Measurements from ENCODE around the gene AGPAT4.

The AGPAT4 gene

DNA sequence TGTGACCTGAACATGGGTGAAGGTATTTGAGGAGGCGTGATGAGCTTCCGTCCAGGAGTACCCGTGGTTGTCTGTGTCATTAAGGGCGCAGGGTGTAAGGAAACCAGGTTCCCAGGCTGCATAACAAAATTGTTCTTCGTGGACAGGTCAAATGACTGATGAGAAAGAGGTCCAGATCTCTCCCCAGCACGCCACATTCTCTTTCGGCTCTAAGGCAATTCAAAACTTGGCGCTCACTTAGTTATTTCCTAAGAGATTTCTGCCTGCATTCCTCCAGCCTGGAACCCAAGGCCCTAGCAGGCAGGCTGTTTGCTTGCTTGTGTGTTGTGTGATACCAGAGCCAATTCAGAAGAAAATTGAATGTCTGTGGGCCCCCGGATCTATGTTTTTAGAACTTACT lies 139.9 kb downstream of the AGPAT4 start:
- Histone ChIP-seq H3K4me1 (ENCODE audit: control insufficient read depth in 1 of 2, insufficient read depth in 2 of 2, low read length in 2 of 2) (peaks cover 0 to 3% of the 10 kb centered on the region in 2 experiments), H2BK12ac (ENCODE audit: low read length) (no peak overlapping the region), H2AK5ac (ENCODE audit: low read length) (no peak overlapping the region), H3K4ac (ENCODE audit: low read depth, low read length) (no peak overlapping the region), H3K27me3 (ENCODE audit: insufficient read depth, low read length) (no peaks in the 10 kb centered on the region), H3K4me2 (ENCODE audit: low read length) (no peak overlapping the region), H3K23ac (ENCODE audit: low read length) (no peak overlapping the region), H2BK120ac (ENCODE audit: insufficient read depth, low read length, poor library complexity) (no peak overlapping the region), H2BK5ac (ENCODE audit: low read depth, low read length, poor library complexity) (no peak overlapping the region), H3K79me1 (ENCODE audit: low read length) (no peaks in the 10 kb centered on the region), H4K8ac (ENCODE audit: low read depth, low read length) (no peak overlapping the region), H3K14ac (ENCODE audit: low read length) (no peak overlapping the region), H3K18ac (ENCODE audit: low read length) (no peak overlapping the region), H3K79me2 (ENCODE audit: control insufficient read depth, insufficient read depth, low read length, poor library complexity) (no peaks in the 10 kb centered on the region), H2AFZ (ENCODE audit: insufficient read depth, low read length, poor library complexity) (no peak overlapping the region), H3K4me3 (ENCODE audit: low read depth, low read length) (no peak overlapping the region), H3K27ac (ENCODE audit: low read depth, low read length) (no peak overlapping the region), H3K9ac (ENCODE audit: low read length) (no peak overlapping the region), H3K36me3 (ENCODE audit: control insufficient read depth in 1 of 2, insufficient read depth in 2 of 2, low read length in 2 of 2) (peaks cover 34 to 49% of the 10 kb centered on the region in 2 experiments), H3K9me3 (ENCODE audit: insufficient read depth, low read depth, low read length) (no peaks in the 10 kb centered on the region), H4K12ac (ENCODE audit: low read depth, low read length) (no peak overlapping the region), H4K91ac (ENCODE audit: low read depth, low read length) (no peak overlapping the region)
- no peak for DNase-seq
- no CpG with 5 or more reads among the region's 9 CpGs for WGBS (ENCODE audit: extremely low coverage, insufficient coverage, insufficient read length)

- Histone ChIP-seq H3K36me3 (ENCODE audit: control insufficient read depth in 1 of 2, insufficient read depth in 2 of 2, low read length in 2 of 2) (peaks cover 25 to 38% of the 10 kb centered on the region in 2 experiments), H3K4me3 (ENCODE audit: low read depth, low read length) (no peak overlapping the region), H4K91ac (ENCODE audit: low read depth, low read length) (no peak overlapping the region), H3K79me1 (ENCODE audit: low read length) (no peaks in the 10 kb centered on the region), H3K79me2 (ENCODE audit: control insufficient read depth, insufficient read depth, low read length, poor library complexity) (no peaks in the 10 kb centered on the region), H4K8ac (ENCODE audit: low read depth, low read length) (no peak overlapping the region), H3K18ac (ENCODE audit: low read length) (no peak overlapping the region), H2BK120ac (ENCODE audit: insufficient read depth, low read length, poor library complexity) (no peak overlapping the region), H2BK5ac (ENCODE audit: low read depth, low read length, poor library complexity) (no peak overlapping the region), H2BK12ac (ENCODE audit: low read length) (no peak overlapping the region), H3K4me1 (ENCODE audit: control insufficient read depth in 1 of 2, insufficient read depth in 2 of 2, low read length in 2 of 2) (peaks cover 2 to 3% of the 10 kb centered on the region in 2 experiments), H4K12ac (ENCODE audit: low read depth, low read length) (no peak overlapping the region), H3K23ac (ENCODE audit: low read length) (no peak overlapping the region), H3K27ac (ENCODE audit: low read depth, low read length) (no peak overlapping the region), H3K4me2 (ENCODE audit: low read length) (no peak overlapping the region), H2AFZ (ENCODE audit: insufficient read depth, low read length, poor library complexity) (no peak overlapping the region), H3K4ac (ENCODE audit: low read depth, low read length) (no peak overlapping the region), H3K9ac (ENCODE audit: low read length) (no peak overlapping the region), H3K27me3 (ENCODE audit: insufficient read depth, low read length) (no peaks in the 10 kb centered on the region), H3K9me3 (ENCODE audit: insufficient read depth, low read depth, low read length) (peaks cover 2% of the 10 kb centered on the region), H2AK5ac (ENCODE audit: low read length) (no peak overlapping the region), H3K14ac (ENCODE audit: low read length) (no peak overlapping the region)
- no CpG with 5 or more reads among the region's 11 CpGs for WGBS (ENCODE audit: extremely low coverage, insufficient coverage, insufficient read length)
- peak in 1 of 2 donors; percentile 25 for DNase-seq
Observed at GRCh38 chr6:161132384-161132783, 141.5 kb downstream of the AGPAT4 start.

DNA sequence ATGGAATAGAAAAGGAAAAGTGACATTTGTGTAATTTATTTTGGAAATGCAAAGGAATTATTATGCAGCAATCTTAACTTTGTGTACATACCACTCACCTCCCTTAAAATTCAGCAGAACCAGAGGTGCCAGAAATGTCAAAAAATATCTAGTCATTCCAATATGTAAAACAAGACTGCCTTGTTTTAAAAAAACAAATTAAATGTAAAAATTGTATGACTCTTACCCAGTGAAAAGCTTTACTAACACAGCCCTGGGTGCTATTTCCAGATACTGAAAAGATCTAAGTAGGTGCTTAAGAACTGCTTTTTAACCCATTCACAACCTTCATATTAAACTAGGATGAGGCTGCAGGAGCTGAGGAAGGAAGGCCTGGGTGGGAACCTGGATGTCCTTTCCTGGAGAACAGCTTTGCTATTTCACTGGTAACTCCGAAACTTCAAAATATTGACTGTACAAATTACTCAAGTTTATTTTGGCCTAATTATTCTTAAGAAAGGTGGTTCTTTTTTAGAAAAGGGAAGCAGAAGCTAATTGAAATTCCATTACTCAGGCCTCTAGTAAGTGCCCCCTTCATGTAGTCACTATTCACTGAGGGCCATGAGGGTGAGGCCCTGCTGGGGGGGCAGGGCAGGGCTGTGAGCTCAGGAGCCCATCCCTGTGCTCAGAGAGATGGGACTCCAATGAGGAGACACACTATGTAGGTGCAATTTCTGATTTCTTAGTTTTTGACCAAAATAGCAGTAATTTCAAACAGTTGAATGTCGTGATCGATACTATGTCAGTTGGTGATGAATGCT lies 142.7 kb downstream of the AGPAT4 start:
- H3K4me3 ChIP-seq (ENCODE audit: low read depth, low read length), result no peak overlapping the region
- H3K4me2 ChIP-seq (ENCODE audit: low read length), result no peak overlapping the region
- H3K14ac ChIP-seq (ENCODE audit: low read length), result no peak overlapping the region
- no peak overlapping the region for H3K27ac ChIP-seq (ENCODE audit: low read depth, low read length)
- no peak for DNase-seq
- no peaks in the 10 kb centered on the region for H3K27me3 ChIP-seq (ENCODE audit: insufficient read depth, low read length)
- WGBS (ENCODE audit: extremely low coverage, insufficient coverage, insufficient read length), result no CpG with 5 or more reads among the region's 3 CpGs
- no peak overlapping the region for H2BK5ac ChIP-seq (ENCODE audit: low read depth, low read length, poor library complexity)
- peaks cover 3% of the 10 kb centered on the region for H3K79me1 ChIP-seq (ENCODE audit: low read length)
- H3K79me2 ChIP-seq (ENCODE audit: control insufficient read depth, insufficient read depth, low read length, poor library complexity), result no peaks in the 10 kb centered on the region
- H4K8ac ChIP-seq (ENCODE audit: low read depth, low read length), result no peak overlapping the region
- no peak overlapping the region for H3K23ac ChIP-seq (ENCODE audit: low read length)
- H3K4ac ChIP-seq (ENCODE audit: low read depth, low read length), result no peak overlapping the region
- no peak overlapping the region for H2AK5ac ChIP-seq (ENCODE audit: low read length)
- H2BK120ac ChIP-seq (ENCODE audit: insufficient read depth, low read length, poor library complexity), result no peak overlapping the region
- H3K4me1 ChIP-seq (ENCODE audit: control insufficient read depth in 1 of 2, insufficient read depth in 2 of 2, low read length in 2 of 2), result peaks cover 8 to 9% of the 10 kb centered on the region in 2 experiments
- no peak overlapping the region for H3K9ac ChIP-seq (ENCODE audit: low read length)
- H3K18ac ChIP-seq (ENCODE audit: low read length), result no peak overlapping the region
- no peak overlapping the region for H2BK12ac ChIP-seq (ENCODE audit: low read length)
- H3K9me3 ChIP-seq (ENCODE audit: insufficient read depth, low read depth, low read length), result peaks cover 7% of the 10 kb centered on the region
- no peak overlapping the region for H2AFZ ChIP-seq (ENCODE audit: insufficient read depth, low read length, poor library complexity)
- no peak overlapping the region for H4K91ac ChIP-seq (ENCODE audit: low read depth, low read length)
- H4K12ac ChIP-seq (ENCODE audit: low read depth, low read length), result no peak overlapping the region
- peaks cover 24 to 33% of the 10 kb centered on the region in 2 experiments for H3K36me3 ChIP-seq (ENCODE audit: control insufficient read depth in 1 of 2, insufficient read depth in 2 of 2, low read length in 2 of 2)

DNA sequence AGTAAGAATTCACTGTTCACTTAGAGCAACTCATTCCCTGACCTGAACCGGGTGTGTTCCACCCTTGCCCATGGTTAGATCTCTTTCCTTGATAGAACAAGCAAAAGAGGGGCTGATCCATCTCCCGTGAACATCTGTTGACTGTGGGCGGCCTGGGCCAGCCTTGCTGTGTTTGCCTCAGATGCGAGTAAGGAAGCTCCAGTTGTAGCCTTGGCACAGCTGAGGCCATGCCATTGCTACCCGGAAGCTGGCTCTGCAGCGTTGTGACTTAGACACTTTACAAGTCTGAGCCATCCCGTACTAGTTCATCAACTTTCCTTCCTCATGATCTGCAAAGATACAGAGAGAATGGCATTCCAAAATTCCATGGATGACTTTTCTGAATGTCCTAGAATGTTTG lies 143.3 kb downstream of the AGPAT4 start:
- Histone ChIP-seq H3K4ac (ENCODE audit: low read depth, low read length) (no peak overlapping the region), H4K8ac (ENCODE audit: low read depth, low read length) (no peak overlapping the region), H2BK120ac (ENCODE audit: insufficient read depth, low read length, poor library complexity) (no peak overlapping the region), H3K18ac (ENCODE audit: low read length) (no peak overlapping the region), H3K27ac (ENCODE audit: low read depth, low read length) (no peak overlapping the region), H3K9ac (ENCODE audit: low read length) (no peak overlapping the region), H3K9me3 (ENCODE audit: insufficient read depth, low read depth, low read length) (peaks cover 7% of the 10 kb centered on the region), H2AFZ (ENCODE audit: insufficient read depth, low read length, poor library complexity) (no peak overlapping the region), H3K36me3 (ENCODE audit: control insufficient read depth in 1 of 2, insufficient read depth in 2 of 2, low read length in 2 of 2) (peaks cover 18 to 27% of the 10 kb centered on the region in 2 experiments), H3K79me1 (ENCODE audit: low read length) (peaks cover 3% of the 10 kb centered on the region), H3K79me2 (ENCODE audit: control insufficient read depth, insufficient read depth, low read length, poor library complexity) (no peaks in the 10 kb centered on the region), H2BK12ac (ENCODE audit: low read length) (no peak overlapping the region), H3K4me3 (ENCODE audit: low read depth, low read length) (no peak overlapping the region), H2AK5ac (ENCODE audit: low read length) (no peak overlapping the region), H4K12ac (ENCODE audit: low read depth, low read length) (no peak overlapping the region), H4K91ac (ENCODE audit: low read depth, low read length) (no peak overlapping the region), H2BK5ac (ENCODE audit: low read depth, low read length, poor library complexity) (no peak overlapping the region), H3K4me1 (ENCODE audit: control insufficient read depth in 1 of 2, insufficient read depth in 2 of 2, low read length in 2 of 2) (peaks cover 8 to 9% of the 10 kb centered on the region in 2 experiments), H3K14ac (ENCODE audit: low read length) (no peak overlapping the region), H3K23ac (ENCODE audit: low read length) (no peak overlapping the region), H3K27me3 (ENCODE audit: insufficient read depth, low read length) (no peaks in the 10 kb centered on the region), H3K4me2 (ENCODE audit: low read length) (no peak overlapping the region)
- DNase-seq, result peak in 1 of 2 donors; percentile 45
- no CpG with 5 or more reads among the region's 7 CpGs for WGBS (ENCODE audit: extremely low coverage, insufficient coverage, insufficient read length)

All from trophoblast cell (in vitro differentiated cells and primary cell).